ENCODE measurements around the gene KRT2.

Gene KRT2

DNA sequence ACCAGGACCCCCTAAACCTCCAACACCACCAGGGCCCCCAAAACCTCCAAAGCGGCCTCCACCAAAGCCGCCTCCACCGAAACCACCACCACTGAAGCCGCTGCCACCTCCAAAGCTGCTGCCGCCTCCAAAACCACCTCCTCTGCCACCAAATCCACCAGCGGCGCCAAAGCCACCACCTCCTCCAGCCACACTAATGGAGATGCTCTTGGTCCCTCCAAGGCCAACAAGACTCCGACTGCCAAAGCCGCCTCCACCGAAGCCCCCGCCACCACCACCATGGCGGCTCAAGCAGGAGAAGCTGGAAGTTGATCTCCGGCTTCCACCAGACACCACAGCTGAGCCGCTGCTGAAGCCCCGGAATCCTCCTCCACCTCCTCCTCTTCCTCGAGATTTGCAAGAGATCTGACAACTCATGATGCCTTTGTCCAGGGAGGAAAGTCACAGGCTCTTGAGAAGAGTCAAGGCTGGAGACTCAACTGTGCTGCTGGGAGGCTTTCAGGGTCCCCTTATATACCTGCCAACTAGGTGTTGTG lies at the start of gene KRT2:
TSS of gene KRT2 (minus strand) at position 486 of the 536 bp plus-strand sequence. CDS start at position 417, 69 bp downstream.
- Histone ChIP-seq H3K36me3 (ENCODE audit: control insufficient read depth in 5 of 5, insufficient read depth in 5 of 5, low read length in 5 of 5) (no peaks in the 10 kb centered on the region), H3K27ac (ENCODE audit: low read depth, low read length) (no peak within 1 kb of the TSS), H3K9ac (ENCODE audit: low read length in 5 of 5) (no peak within 1 kb of the TSS), H3K27me3 (ENCODE audit: control insufficient read depth in 5 of 5, insufficient read depth in 4 of 5, low read length in 5 of 5) (peaks cover 3 to 10% (median 6%) of the 10 kb centered on the region in 5 donors), H3K4me3 (ENCODE audit: low read depth in 1 of 5, low read length in 5 of 5) (no peak within 1 kb of the TSS), H3K4me1 (ENCODE audit: control insufficient read depth in 5 of 5, insufficient read depth in 5 of 5, low read length in 5 of 5) (peaks cover 1 to 10% (median 5%) of the 10 kb centered on the region in 5 donors), H3K9me3 (ENCODE audit: control insufficient read depth in 5 of 5, low read length in 5 of 5) (peaks cover 0 to 2% (median 0%) of the 10 kb centered on the region in 5 donors)

DNA sequence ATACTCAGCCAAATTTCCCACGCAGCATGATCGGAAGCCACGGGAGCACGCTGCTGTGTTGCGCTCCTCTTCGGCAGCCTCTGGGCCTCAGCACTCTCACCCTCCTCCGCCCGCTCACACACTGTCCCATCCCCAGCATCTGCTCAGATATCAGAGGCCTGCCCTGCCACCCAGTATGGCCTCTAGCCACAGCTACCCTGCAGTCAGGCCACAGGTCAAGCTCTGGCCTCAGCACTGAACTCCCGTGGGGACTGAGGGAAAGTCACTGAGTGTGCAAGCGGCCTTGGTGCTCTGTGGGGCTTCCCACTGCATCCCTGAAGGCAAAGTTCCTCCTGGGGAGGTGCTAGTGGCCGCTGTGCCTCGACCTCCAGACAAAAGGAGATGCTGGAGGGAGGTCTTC lies 49.3 kb upstream of the KRT2 start:
- no peak overlapping the region for H3K27ac ChIP-seq (ENCODE audit: low read depth, low read length)
- no peaks in the 10 kb centered on the region for H3K9me3 ChIP-seq (ENCODE audit: control insufficient read depth in 5 of 5, low read length in 5 of 5)
- no peaks in the 10 kb centered on the region for H3K36me3 ChIP-seq (ENCODE audit: control insufficient read depth in 5 of 5, insufficient read depth in 5 of 5, low read length in 5 of 5)
- no peak overlapping the region for H3K4me3 ChIP-seq (ENCODE audit: low read depth in 1 of 5, low read length in 5 of 5)
- H3K9ac ChIP-seq (ENCODE audit: low read length in 5 of 5), result no peak overlapping the region
- peaks cover 0 to 17% (median 4%) of the 10 kb centered on the region in 5 donors for H3K4me1 ChIP-seq (ENCODE audit: control insufficient read depth in 5 of 5, insufficient read depth in 5 of 5, low read length in 5 of 5)
- peaks cover 0 to 13% (median 3%) of the 10 kb centered on the region in 5 donors for H3K27me3 ChIP-seq (ENCODE audit: control insufficient read depth in 5 of 5, insufficient read depth in 4 of 5, low read length in 5 of 5)

DNA sequence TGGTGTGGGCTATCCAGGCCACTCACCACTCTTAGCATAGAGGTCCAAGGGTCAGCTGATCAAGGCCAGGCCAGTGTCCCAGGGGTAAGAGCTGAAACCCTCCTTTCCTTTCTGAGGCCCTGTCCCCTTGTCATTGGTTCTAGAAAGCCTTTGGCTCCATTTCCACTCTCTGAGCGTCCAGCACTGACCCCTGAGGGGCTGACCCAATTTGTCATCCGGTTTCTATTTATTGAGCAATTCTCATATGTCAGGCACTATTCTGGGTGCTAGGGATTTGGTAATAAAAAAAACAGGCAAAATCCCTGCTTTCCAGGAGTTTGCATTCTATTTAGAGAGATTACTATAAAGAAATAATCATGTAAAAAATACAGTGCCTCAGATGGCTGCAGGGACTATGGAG lies 47.9 kb upstream of the KRT2 start:
- Histone ChIP-seq H3K4me3 (ENCODE audit: low read depth in 1 of 5, low read length in 5 of 5) (no peak overlapping the region), H3K27ac (ENCODE audit: low read depth, low read length) (no peak overlapping the region)

DNA sequence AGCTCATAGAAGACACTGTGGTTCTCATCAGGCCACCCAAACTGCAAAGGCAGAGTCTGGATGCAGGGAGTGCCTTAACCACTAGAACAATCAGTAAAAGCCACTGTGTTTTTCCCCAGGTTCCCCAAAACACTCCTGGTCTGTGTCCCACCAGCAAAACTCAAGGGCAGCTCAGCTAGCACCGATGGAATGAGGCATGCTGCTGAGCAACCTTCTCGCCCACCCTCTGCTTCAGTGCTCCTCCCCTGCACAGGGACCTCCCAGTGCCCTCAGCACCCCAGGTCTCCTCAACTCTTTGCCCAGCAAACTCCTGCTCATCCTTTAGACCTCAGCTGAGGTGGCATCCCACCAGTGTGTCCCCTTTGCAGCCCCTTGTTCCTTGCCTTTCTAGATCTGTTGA lies 47.4 kb upstream of the KRT2 start:
- peaks cover 0 to 10% (median 6%) of the 10 kb centered on the region in 5 donors for H3K27me3 ChIP-seq (ENCODE audit: control insufficient read depth in 5 of 5, insufficient read depth in 4 of 5, low read length in 5 of 5)
- H3K4me3 ChIP-seq (ENCODE audit: low read depth in 1 of 5, low read length in 5 of 5), result no peak overlapping the region
- peaks cover 0 to 17% (median 4%) of the 10 kb centered on the region in 5 donors for H3K4me1 ChIP-seq (ENCODE audit: control insufficient read depth in 5 of 5, insufficient read depth in 5 of 5, low read length in 5 of 5)
- peak overlapping the region in 1 of 5 donors; percentile 28 for H3K9ac ChIP-seq (ENCODE audit: low read length in 5 of 5)
- H3K36me3 ChIP-seq (ENCODE audit: control insufficient read depth in 5 of 5, insufficient read depth in 5 of 5, low read length in 5 of 5), result no peaks in the 10 kb centered on the region
- no peaks in the 10 kb centered on the region for H3K9me3 ChIP-seq (ENCODE audit: control insufficient read depth in 5 of 5, low read length in 5 of 5)
- no peak overlapping the region for H3K27ac ChIP-seq (ENCODE audit: low read depth, low read length)

More for the DNA sequence above, 47.9 kb upstream of the KRT2 start:
- H3K36me3 ChIP-seq (ENCODE audit: control insufficient read depth in 5 of 5, insufficient read depth in 5 of 5, low read length in 5 of 5), result no peaks in the 10 kb centered on the region
- H3K9ac ChIP-seq (ENCODE audit: low read length in 5 of 5), result no peak overlapping the region
- H3K27me3 ChIP-seq (ENCODE audit: control insufficient read depth in 5 of 5, insufficient read depth in 4 of 5, low read length in 5 of 5), result peaks cover 0 to 10% (median 6%) of the 10 kb centered on the region in 5 donors
- H3K9me3 ChIP-seq (ENCODE audit: control insufficient read depth in 5 of 5, low read length in 5 of 5), result no peaks in the 10 kb centered on the region
- H3K4me1 ChIP-seq (ENCODE audit: control insufficient read depth in 5 of 5, insufficient read depth in 5 of 5, low read length in 5 of 5), result peaks cover 0 to 17% (median 4%) of the 10 kb centered on the region in 5 donors

DNA sequence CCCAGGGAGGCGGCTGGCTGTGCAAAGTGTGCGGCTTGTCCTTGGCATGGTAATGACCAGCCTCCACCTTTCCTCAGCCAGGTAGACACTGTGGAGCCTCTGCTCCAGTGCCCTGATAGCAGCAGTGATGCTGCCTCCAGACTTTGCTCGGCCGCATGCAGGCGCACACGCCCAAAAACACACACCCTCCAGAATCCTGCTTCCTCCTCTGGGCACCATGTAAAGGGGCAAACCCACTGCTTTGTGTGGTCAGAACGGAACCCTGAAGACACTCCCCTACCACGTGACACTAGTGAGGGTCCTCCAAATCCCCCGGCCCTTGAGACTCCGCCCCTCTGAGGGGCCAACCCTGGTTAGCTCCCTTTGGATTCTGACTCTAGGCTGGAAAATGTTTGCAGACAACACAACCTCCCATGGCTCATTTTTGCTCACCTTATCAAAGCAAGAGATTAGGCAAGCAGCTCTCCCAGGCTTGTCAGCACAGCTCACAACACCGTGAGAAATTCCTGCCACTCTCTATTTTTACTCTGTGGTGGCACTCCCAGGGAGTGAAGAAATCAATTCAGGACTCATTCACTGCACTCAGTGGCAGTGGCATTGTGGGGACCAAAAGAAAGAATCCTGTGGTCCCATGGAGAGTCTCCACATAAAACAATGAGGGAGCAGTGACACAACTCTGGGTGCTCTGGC lies 46.8 kb upstream of the KRT2 start:
- H3K4me3 ChIP-seq (ENCODE audit: low read depth in 1 of 5, low read length in 5 of 5), result no peak overlapping the region
- peaks cover 0 to 10% (median 6%) of the 10 kb centered on the region in 5 donors for H3K27me3 ChIP-seq (ENCODE audit: control insufficient read depth in 5 of 5, insufficient read depth in 4 of 5, low read length in 5 of 5)
- no peak overlapping the region for H3K27ac ChIP-seq (ENCODE audit: low read depth, low read length)
- no peaks in the 10 kb centered on the region for H3K9me3 ChIP-seq (ENCODE audit: control insufficient read depth in 5 of 5, low read length in 5 of 5)
- no peaks in the 10 kb centered on the region for H3K36me3 ChIP-seq (ENCODE audit: control insufficient read depth in 5 of 5, insufficient read depth in 5 of 5, low read length in 5 of 5)
- peaks cover 0 to 17% (median 4%) of the 10 kb centered on the region in 5 donors for H3K4me1 ChIP-seq (ENCODE audit: control insufficient read depth in 5 of 5, insufficient read depth in 5 of 5, low read length in 5 of 5)
- peak overlapping the region in 1 of 5 donors; percentile 28 for H3K9ac ChIP-seq (ENCODE audit: low read length in 5 of 5)

DNA sequence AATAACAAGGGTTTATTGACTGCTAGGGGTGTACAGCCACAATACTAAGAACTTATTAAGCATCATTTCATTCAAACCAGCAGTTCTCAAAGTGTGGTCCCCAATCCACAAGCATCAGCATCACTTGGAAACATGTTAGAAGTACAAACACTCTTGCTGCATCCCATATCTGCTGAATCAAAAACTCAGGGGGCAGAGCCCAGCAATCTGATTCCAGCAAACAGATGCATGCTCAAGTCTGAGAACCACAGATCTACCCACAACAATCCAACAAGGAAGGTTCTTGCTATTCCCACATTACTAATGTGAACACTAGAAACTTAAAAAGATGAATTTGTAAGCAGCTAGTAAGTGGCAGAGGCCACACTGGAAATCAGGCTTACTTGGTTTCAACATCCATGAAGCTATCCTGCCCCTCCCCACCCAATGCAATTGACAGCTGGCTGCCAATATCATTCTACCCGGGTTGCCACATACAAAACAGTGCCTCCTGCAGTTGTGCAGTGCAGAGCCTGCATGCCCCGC lies 45.1 kb upstream of the KRT2 start:
- no peak overlapping the region for H3K27ac ChIP-seq (ENCODE audit: low read depth, low read length)
- H3K9ac ChIP-seq (ENCODE audit: low read length in 5 of 5), result no peak overlapping the region
- peaks cover 0 to 19% (median 4%) of the 10 kb centered on the region in 5 donors for H3K4me1 ChIP-seq (ENCODE audit: control insufficient read depth in 5 of 5, insufficient read depth in 5 of 5, low read length in 5 of 5)
- peaks cover 4 to 20% (median 8%) of the 10 kb centered on the region in 5 donors for H3K27me3 ChIP-seq (ENCODE audit: control insufficient read depth in 5 of 5, insufficient read depth in 4 of 5, low read length in 5 of 5)
- H3K4me3 ChIP-seq (ENCODE audit: low read depth in 1 of 5, low read length in 5 of 5), result no peak overlapping the region
- no peaks in the 10 kb centered on the region for H3K36me3 ChIP-seq (ENCODE audit: control insufficient read depth in 5 of 5, insufficient read depth in 5 of 5, low read length in 5 of 5)
- H3K9me3 ChIP-seq (ENCODE audit: control insufficient read depth in 5 of 5, low read length in 5 of 5), result no peaks in the 10 kb centered on the region

DNA sequence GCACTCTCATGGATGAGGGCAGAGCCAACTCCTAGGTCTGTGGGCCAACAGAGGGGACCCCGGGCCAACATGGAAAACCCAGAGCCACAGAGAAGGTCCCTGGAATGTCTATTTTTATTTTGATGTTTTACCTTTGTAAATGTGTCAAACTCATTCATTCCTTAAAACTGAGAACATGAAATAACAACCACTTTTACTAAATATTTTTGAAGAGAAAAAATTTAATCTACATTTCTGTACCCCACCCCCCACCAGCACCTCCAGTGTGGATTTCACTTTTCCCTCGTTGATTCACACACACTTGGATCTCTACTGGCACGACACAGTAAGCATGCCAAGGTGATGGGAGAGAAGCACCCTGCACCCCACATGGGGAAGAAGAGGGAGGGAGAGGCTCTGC lies 44.6 kb upstream of the KRT2 start:
- H3K27ac ChIP-seq (ENCODE audit: low read depth, low read length), result no peak overlapping the region
- peaks cover 0 to 23% (median 4%) of the 10 kb centered on the region in 5 donors for H3K4me1 ChIP-seq (ENCODE audit: control insufficient read depth in 5 of 5, insufficient read depth in 5 of 5, low read length in 5 of 5)
- no peaks in the 10 kb centered on the region for H3K36me3 ChIP-seq (ENCODE audit: control insufficient read depth in 5 of 5, insufficient read depth in 5 of 5, low read length in 5 of 5)
- H3K27me3 ChIP-seq (ENCODE audit: control insufficient read depth in 5 of 5, insufficient read depth in 4 of 5, low read length in 5 of 5), result peaks cover 4 to 24% (median 8%) of the 10 kb centered on the region in 5 donors
- H3K4me3 ChIP-seq (ENCODE audit: low read depth in 1 of 5, low read length in 5 of 5), result no peak overlapping the region
- no peaks in the 10 kb centered on the region for H3K9me3 ChIP-seq (ENCODE audit: control insufficient read depth in 5 of 5, low read length in 5 of 5)
- H3K9ac ChIP-seq (ENCODE audit: low read length in 5 of 5), result no peak overlapping the region

DNA sequence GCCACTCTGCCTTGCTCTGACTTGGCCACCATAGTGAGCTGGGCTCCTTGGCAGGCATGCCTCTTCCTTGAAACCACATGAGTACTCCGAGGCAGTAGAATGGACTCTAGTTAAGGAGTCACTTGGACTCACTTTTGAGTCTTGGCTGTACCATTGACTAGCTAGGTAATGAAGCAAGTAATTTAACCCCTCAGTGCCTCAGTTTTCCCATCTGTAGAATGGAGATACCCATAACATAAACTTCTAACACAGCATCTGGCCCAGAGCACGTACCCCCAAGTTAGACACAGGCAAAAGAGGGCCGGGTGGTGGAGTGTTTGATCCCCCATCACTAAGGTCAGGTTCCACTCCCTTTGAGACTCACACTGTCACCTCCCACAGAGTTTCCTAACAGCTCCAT lies 43.0 kb upstream of the KRT2 start:
- H3K9ac ChIP-seq (ENCODE audit: low read length in 5 of 5), result no peak overlapping the region
- H3K4me3 ChIP-seq (ENCODE audit: low read depth in 1 of 5, low read length in 5 of 5), result no peak overlapping the region
- H3K4me1 ChIP-seq (ENCODE audit: control insufficient read depth in 5 of 5, insufficient read depth in 5 of 5, low read length in 5 of 5), result peaks cover 4 to 28% (median 11%) of the 10 kb centered on the region in 5 donors
- no peaks in the 10 kb centered on the region for H3K36me3 ChIP-seq (ENCODE audit: control insufficient read depth in 5 of 5, insufficient read depth in 5 of 5, low read length in 5 of 5)
- H3K27me3 ChIP-seq (ENCODE audit: control insufficient read depth in 5 of 5, insufficient read depth in 4 of 5, low read length in 5 of 5), result peaks cover 14 to 32% (median 20%) of the 10 kb centered on the region in 5 donors
- no peak overlapping the region for H3K27ac ChIP-seq (ENCODE audit: low read depth, low read length)
- H3K9me3 ChIP-seq (ENCODE audit: control insufficient read depth in 5 of 5, low read length in 5 of 5), result no peaks in the 10 kb centered on the region

DNA sequence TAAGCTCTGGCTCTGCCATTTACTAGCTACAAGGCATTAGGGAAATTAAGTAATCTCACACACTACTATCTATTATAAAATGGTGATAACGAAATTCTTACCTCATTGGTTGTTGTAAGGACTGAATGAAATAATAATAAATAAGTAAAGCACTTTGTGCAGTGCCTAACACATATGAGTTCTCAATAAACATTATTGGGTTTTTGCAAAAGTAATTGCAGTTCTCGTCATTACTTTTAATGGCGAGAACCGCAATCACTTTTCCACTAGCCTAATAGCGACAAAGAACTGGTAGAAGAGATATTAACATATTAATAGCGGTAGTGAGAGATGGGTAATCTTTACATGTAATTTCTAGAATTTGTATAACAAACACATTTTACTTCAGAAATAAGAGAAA lies 42.1 kb upstream of the KRT2 start:
- no peaks in the 10 kb centered on the region for H3K36me3 ChIP-seq (ENCODE audit: control insufficient read depth in 5 of 5, insufficient read depth in 5 of 5, low read length in 5 of 5)
- no peak overlapping the region for H3K9ac ChIP-seq (ENCODE audit: low read length in 5 of 5)
- H3K9me3 ChIP-seq (ENCODE audit: control insufficient read depth in 5 of 5, low read length in 5 of 5), result no peaks in the 10 kb centered on the region
- H3K27me3 ChIP-seq (ENCODE audit: control insufficient read depth in 5 of 5, insufficient read depth in 4 of 5, low read length in 5 of 5), result peaks cover 14 to 38% (median 25%) of the 10 kb centered on the region in 5 donors
- peaks cover 4 to 23% (median 10%) of the 10 kb centered on the region in 5 donors for H3K4me1 ChIP-seq (ENCODE audit: control insufficient read depth in 5 of 5, insufficient read depth in 5 of 5, low read length in 5 of 5)
- no peak overlapping the region for H3K4me3 ChIP-seq (ENCODE audit: low read depth in 1 of 5, low read length in 5 of 5)
- no peak overlapping the region for H3K27ac ChIP-seq (ENCODE audit: low read depth, low read length)

DNA sequence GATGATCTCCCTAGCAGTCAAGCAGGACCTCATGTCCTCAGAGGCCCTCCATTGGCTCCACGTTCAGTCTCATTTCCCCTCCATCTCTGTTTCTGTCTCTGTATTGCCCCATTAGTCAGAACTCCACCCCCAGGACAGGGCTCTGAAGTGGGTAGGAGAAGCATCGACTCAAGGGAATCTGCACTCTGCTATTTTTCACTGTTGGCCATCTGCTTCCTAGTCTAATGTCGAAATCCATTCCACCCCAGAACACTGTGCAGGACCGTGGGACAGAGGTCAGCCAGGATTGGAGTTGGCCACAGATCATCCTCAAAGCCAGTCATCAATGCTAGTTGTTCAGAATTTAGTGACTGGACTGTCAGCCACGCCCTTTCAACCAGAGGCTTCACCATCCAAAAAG lies 41.2 kb upstream of the KRT2 start:
- Histone ChIP-seq H3K4me1 (ENCODE audit: control insufficient read depth in 5 of 5, insufficient read depth in 5 of 5, low read length in 5 of 5) (peaks cover 0 to 23% (median 10%) of the 10 kb centered on the region in 5 donors), H3K27me3 (ENCODE audit: control insufficient read depth in 5 of 5, insufficient read depth in 4 of 5, low read length in 5 of 5) (peaks cover 14 to 42% (median 23%) of the 10 kb centered on the region in 5 donors), H3K9ac (ENCODE audit: low read length in 5 of 5) (no peak overlapping the region), H3K4me3 (ENCODE audit: low read depth in 1 of 5, low read length in 5 of 5) (no peak overlapping the region), H3K27ac (ENCODE audit: low read depth, low read length) (no peak overlapping the region), H3K36me3 (ENCODE audit: control insufficient read depth in 5 of 5, insufficient read depth in 5 of 5, low read length in 5 of 5) (no peaks in the 10 kb centered on the region), H3K9me3 (ENCODE audit: control insufficient read depth in 5 of 5, low read length in 5 of 5) (no peaks in the 10 kb centered on the region)

All from subcutaneous abdominal adipose tissue (tissue), 5 donors.